K562 (cell line): ENCODE measurements around the gene CCDC68. TPM values are rescaled to one million over a fixed set of nuclear protein-coding genes. Genes with fewer than 3 reads are reported as not detected.
A peak's percentile ranks its signal among the peaks of the same experiment; 100 is the strongest.

Experiments used
- CHD1 ChIP-seq: fragments of 200-600 bp; sonication (generic); IDR thresholded peaks from one replicate; pipeline ENCODE4 v1.6.1; 2012; ENCODE audit warnings: mild to moderate bottlenecking, moderate library complexity, low read length, inconsistent platforms
- CREB1 ChIP-seq, 2 experiments: sonication (generic) in 1 of 2; formaldehyde crosslinking in 1 of 2; IDR thresholded peaks; 2 replicates each; pipeline versions ENCODE4 v1.6.1 to v1.8.0; 2012 to 2022; ENCODE audit warnings: inconsistent platforms in 1 of 2, mild to moderate bottlenecking in 1 of 2, missing genetic modification reagents in 1 of 2, moderate library complexity in 1 of 2
- FOXJ3 ChIP-seq: sonication (generic); formaldehyde crosslinking; IDR thresholded peaks from 2 replicates; pipeline ENCODE4 v1.4.0; 2020; ENCODE audit warnings: mild to moderate bottlenecking, missing genetic modification reagents
- KAT2B ChIP-seq: IDR thresholded peaks from one replicate; pipeline ENCODE4 v1.6.1; 2012; ENCODE audit warnings: low read depth, mild to moderate bottlenecking, control low read depth, inconsistent platforms, low read length, moderate library complexity
- MNT ChIP-seq, 2 experiments: fragments of 450-650 bp; conservative IDR thresholded peaks; 2 replicates each; pipeline ENCODE4 v1.6.1; 2017; ENCODE audit warnings: mild to moderate bottlenecking in 2 of 2, moderate library complexity in 2 of 2
- MXI1 ChIP-seq: IDR thresholded peaks from 2 replicates; pipeline ENCODE4 v1.6.1; 2011; ENCODE audit warnings: low read depth, mild to moderate bottlenecking, improper control_type of control experiment, low read length
- NCOR1 ChIP-seq: fragments of 450-650 bp; IDR thresholded peaks from 2 replicates; pipeline ENCODE4 v1.6.1; 2016; ENCODE audit warnings: mild to moderate bottlenecking, moderate library complexity
- NFATC3 ChIP-seq: fragments of 450-650 bp; IDR thresholded peaks from 2 replicates; pipeline ENCODE4 v1.6.1; 2017; ENCODE audit warnings: mild to moderate bottlenecking
- RBM17 ChIP-seq: fragments of 200-400 bp; formaldehyde crosslinking; IDR thresholded peaks from 2 replicates; pipeline ENCODE4 v1.6.1; 2017; ENCODE audit warnings: low read depth, mild to moderate bottlenecking, low read length, borderline replicate concordance
- SMARCA4 ChIP-seq: fragments of 450-650 bp; IDR thresholded peaks from 2 replicates; pipeline ENCODE4 v1.6.1; 2016
- TAL1 ChIP-seq: fragments of 450-650 bp; IDR thresholded peaks from 2 replicates; pipeline ENCODE4 v1.6.1; 2016; ENCODE audit warnings: mild to moderate bottlenecking
- TCF15 ChIP-seq: fragments of 250-450 bp; sonication (Bioruptor Pico); IDR thresholded peaks from 2 replicates; pipeline ENCODE4 v1.8.0; 2022; ENCODE audit warnings: moderate library complexity, mild to moderate bottlenecking, inconsistent platforms
- TFAM ChIP-seq: fragments of 250-450 bp; sonication (Bioruptor Pico); conservative IDR thresholded peaks from 2 replicates; pipeline ENCODE4 v1.5.0; 2021; ENCODE audit warnings: mild to moderate bottlenecking, moderate library complexity
- TFAP4 ChIP-seq: sonication (generic); formaldehyde crosslinking; IDR thresholded peaks from 2 replicates; pipeline ENCODE4 v1.8.0; 2022; ENCODE audit warnings: missing genetic modification reagents, mild to moderate bottlenecking, moderate library complexity, borderline replicate concordance
- THAP12 ChIP-seq: fragments of 250-450 bp; sonication (Bioruptor Pico); IDR thresholded peaks from 2 replicates; pipeline ENCODE4 v1.9.0; 2021; ENCODE audit warnings: mild to moderate bottlenecking, inconsistent platforms
- ZKSCAN8 ChIP-seq: fragments of 200-800 bp; sonication (Bioruptor generic); IDR thresholded peaks from 2 replicates; pipeline ENCODE4 v1.6.1; 2016; ENCODE audit warnings: missing genetic modification characterization, missing compliant biosample characterization
- ZNF140 ChIP-seq: fragments of 250-450 bp; sonication (Bioruptor Pico); IDR thresholded peaks from 2 replicates; pipeline ENCODE4 v1.8.0; 2021; ENCODE audit warnings: moderate library complexity, mild to moderate bottlenecking, inconsistent platforms
- ZNF146 ChIP-seq: IDR thresholded peaks from one replicate; pipeline ENCODE4 v1.6.1; 2018; ENCODE audit warnings: missing compliant biosample characterization; ENCODE audit not compliant: unreplicated experiment
- ZNF23 ChIP-seq: fragments of 250-450 bp; sonication (Bioruptor Pico); IDR thresholded peaks from 2 replicates; pipeline ENCODE4 v1.4.0; 2020; ENCODE audit warnings: mild to moderate bottlenecking
- ZNF592 ChIP-seq: fragments of 450-650 bp; IDR thresholded peaks from 2 replicates; pipeline ENCODE4 v1.6.1; 2017; ENCODE audit warnings: antibody characterized with exemption, mild to moderate bottlenecking
- ZNF830 ChIP-seq: fragments of 250-450 bp; sonication (Bioruptor Pico); IDR thresholded peaks from 2 replicates; pipeline ENCODE4 v1.5.0; 2021; ENCODE audit warnings: mild to moderate bottlenecking
- polyA plus RNA-seq, 8 experiments: library from polyadenylated mRNA; depleted of rRNA in 4 of 8; stranded (reverse) in 5 of 8; unstranded in 3 of 8; fragments of >200 nt; fragmentation: Nextera tagmentation in 2 of 8; fragmentation: Illumina TruSeq in 1 of 8; extraction: Ambion mirVana in 2 of 8; extraction: Trizol in 1 of 8; gene quantifications; 2 replicates each; pipeline versions ENCODE4 v1.2.1 to v1.2.3, GENCODE V29; 2011 to 2014; ENCODE audit warnings: inconsistent platforms in 1 of 8, missing spikeins in 1 of 8
- total RNA-seq, 7 experiments: library from RNA; depleted of rRNA in 6 of 7; stranded (reverse); fragments of >200 nt in 6 of 7; fragmentation: Illumina TruSeq in 2 of 7; extraction: Trizol in 2 of 7; gene quantifications; 2 replicates each; pipeline versions ENCODE4 v1.2.1 to v1.2.3, GENCODE V29; 2011 to 2021; ENCODE audit warnings: low replicate concordance in 1 of 7

The CCDC68 gene
- total and polyA plus RNA-seq, 9 of the 15 experiments (the other 6 are each of a cell fraction or from before 2014, with no cell fraction given): 0.28 to 4.5 (median 1.4) TPM

GRCh38 chr18:54900290-54900689 lies 59.0 kb downstream of the CCDC68 start (continued):
- TF ChIP-seq TAL1 (peak; percentile 66), ZKSCAN8 (CRISPR knock-in tag) (no peak), ZNF23 (no peak), ZNF830 (no peak), NFATC3 (no peak), ZNF592 (0 out of 2 replicates have a peak, but pooled peaks have one; percentile 26), SMARCA4 (peak; percentile 53; the same call in 1 of the 2 replicates), ZNF140 (CRISPR knock-in tag) (no peak), TFAM (CRISPR knock-in tag) (no peak), MNT (conservative IDR thresholded peaks at IDR 0.05) (no peak), TCF15 (CRISPR knock-in tag) (no peak), MXI1 (no peak), TFAP4 (CRISPR knock-in tag) (no peak), KAT2B (no peak), THAP12 (CRISPR knock-in tag) (no peak), NCOR1 (peak; percentile 40), CHD1 (no peak), ZNF146 (CRISPR knock-in tag) (no peak), RBM17 (no peak), FOXJ3 (CRISPR knock-in tag) (no peak), CREB1 (IDR thresholded peaks at IDR 0.05) (no peak), CREB1 (CRISPR knock-in tag; IDR thresholded peaks at IDR 0.05) (no peak)
